Progenitor cell of endocrine pancreas (in vitro differentiated cells): ENCODE data around the gene SPACA4. TPM values are rescaled to one million over a fixed set of nuclear protein-coding genes. Genes with fewer than 3 reads are reported as not detected.

Experiments
- DNase-seq: peaks from one replicate; pipeline ENCODE4 v3.0.0; 2021; ENCODE audit warnings: low spot score; ENCODE audit not compliant: unreplicated experiment
- H3K27ac Mint-ChIP-seq: 2 replicates; pipeline ENCODE4 v1.8.0; 2021; ENCODE audit warnings: mild to moderate bottlenecking, moderate library complexity, mixed read lengths
- H3K27me3 Mint-ChIP-seq: 2 replicates; pipeline ENCODE4 v1.8.0; 2021; ENCODE audit warnings: mixed read lengths
- H3K36me3 Mint-ChIP-seq: 2 replicates; pipeline ENCODE4 v1.8.0; 2022; ENCODE audit warnings: mixed read lengths; ENCODE audit not compliant: insufficient read depth
- H3K4me1 Mint-ChIP-seq: 2 replicates; pipeline ENCODE4 v1.8.0; 2021; ENCODE audit warnings: low read depth, mixed read lengths
- H3K4me3 Mint-ChIP-seq: 2 replicates; pipeline ENCODE4 v1.8.0; 2021; ENCODE audit warnings: low read depth, mild to moderate bottlenecking, moderate library complexity, mixed read lengths
- H3K9me3 Mint-ChIP-seq: 2 replicates; pipeline ENCODE4 v1.8.0; 2021; ENCODE audit warnings: low read depth, mixed read lengths
- CTCF ChIP-seq: fragments of 200-600 bp; sonication (generic); IDR thresholded peaks from one replicate; pipeline ENCODE4 v1.5.0; 2021; ENCODE audit warnings: antibody characterized with exemption, mild to moderate bottlenecking; ENCODE audit not compliant: unreplicated experiment
- total RNA-seq: library from RNA; stranded (reverse); gene quantifications from 2 replicates; pipeline ENCODE4 v1.2.1, GENCODE V29; 2021

Gene SPACA4
- total RNA-seq, 1 donor from 2014 or later, result not detected

DNA sequence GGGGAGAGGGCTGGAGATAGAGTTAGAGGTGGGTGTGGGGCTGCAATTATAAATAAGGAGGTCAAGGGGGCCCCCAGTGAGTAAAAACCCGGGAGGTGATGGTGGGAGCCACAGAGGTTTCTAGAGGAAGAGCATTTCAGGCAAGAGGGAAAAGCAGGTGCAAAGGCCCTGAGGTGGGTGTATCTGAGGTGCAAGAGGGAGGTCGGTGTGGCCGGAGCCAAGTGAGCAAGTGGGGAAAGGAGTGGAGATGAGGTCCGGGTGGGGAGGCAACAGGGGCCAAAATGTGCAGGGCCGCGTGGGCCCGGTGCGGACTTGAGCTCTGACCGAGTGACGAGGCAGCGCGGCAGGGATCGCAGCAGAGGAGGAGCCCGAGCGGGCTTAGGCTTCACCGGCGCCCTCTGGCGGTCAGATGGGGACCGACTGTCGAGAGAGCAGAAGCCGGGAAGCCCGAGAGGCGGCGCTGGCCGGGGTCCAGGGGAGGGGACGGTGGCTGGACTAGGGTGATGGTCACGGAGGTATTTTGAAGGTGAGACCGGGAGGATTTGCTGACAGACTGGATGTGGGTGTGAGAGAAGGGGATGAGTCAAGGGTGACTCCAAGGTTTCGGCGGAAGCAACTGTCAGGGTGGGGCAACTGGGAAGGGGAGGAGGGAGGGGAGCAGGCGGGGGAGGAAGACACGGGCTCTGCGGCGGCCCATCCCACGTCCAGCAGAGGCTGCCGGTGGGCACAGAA is 17.7 kb upstream of the SPACA4 start:
- peaks cover 3% of the 10 kb centered on the region for H3K9me3 Mint-ChIP-seq
- peak overlapping the region; percentile 64 for H3K4me3 Mint-ChIP-seq
- no peaks in the 10 kb centered on the region for H3K36me3 Mint-ChIP-seq
- peaks cover 38% of the 10 kb centered on the region for H3K27me3 Mint-ChIP-seq
- peak overlapping the region; percentile 85 for H3K27ac Mint-ChIP-seq
- H3K4me1 Mint-ChIP-seq, result peaks cover 3% of the 10 kb centered on the region
- DNase-seq, result peak; percentile 89
- TF ChIP-seq CTCF, result peak; percentile 92

DNA sequence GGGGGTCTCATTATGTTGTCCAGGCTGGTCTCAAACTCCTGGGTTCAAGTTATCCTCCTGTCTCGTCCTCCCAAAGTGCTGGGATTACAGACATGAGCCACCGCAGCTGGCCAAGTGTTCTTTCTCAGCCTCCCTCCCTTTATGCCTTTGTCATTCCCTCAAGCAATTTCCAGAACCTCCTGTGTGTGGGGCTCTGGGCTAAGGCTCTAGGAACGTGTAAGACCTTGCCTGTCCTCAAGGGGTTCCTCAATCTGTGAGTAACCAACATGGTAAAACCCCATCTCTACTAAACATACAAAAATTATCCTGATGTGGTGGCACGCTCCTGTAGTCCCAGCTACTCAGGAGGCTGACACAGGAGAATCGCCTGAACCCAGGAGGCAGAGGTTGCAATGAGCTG is 15.5 kb upstream of the SPACA4 start:
- no peaks in the 10 kb centered on the region for H3K36me3 Mint-ChIP-seq

DNA sequence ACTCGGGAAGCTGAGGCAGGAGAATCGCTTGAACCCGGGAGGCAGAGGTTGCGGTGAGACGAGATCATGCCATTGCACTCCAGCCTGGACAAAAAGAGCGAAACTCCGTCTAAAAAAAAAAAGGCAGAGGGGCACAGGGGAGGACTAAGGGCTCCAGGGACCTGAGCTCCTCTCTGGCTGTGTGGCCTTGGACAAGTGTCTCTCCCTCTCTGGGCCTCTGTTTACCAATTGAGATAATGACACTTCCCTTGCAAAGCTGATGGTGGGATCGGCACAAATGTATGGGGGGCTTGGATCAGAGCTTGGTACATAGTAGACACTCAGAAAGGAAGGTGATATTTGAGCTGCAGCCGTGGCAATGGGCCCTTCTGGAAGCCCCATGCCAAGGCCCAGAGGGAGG is 11.4 kb upstream of the SPACA4 start:
- H3K27ac Mint-ChIP-seq, result no peak overlapping the region
- no peak for TF ChIP-seq CTCF
- no peaks in the 10 kb centered on the region for H3K36me3 Mint-ChIP-seq
- no peaks in the 10 kb centered on the region for H3K9me3 Mint-ChIP-seq
- H3K27me3 Mint-ChIP-seq, result peaks cover 12% of the 10 kb centered on the region
- no peak overlapping the region for H3K4me3 Mint-ChIP-seq
- H3K4me1 Mint-ChIP-seq, result no peaks in the 10 kb centered on the region
- no peak for DNase-seq

More for the DNA sequence above, 15.5 kb upstream of the SPACA4 start:
- DNase-seq, result no peak
- no peak overlapping the region for H3K27ac Mint-ChIP-seq
- no peaks in the 10 kb centered on the region for H3K9me3 Mint-ChIP-seq
- H3K4me1 Mint-ChIP-seq, result peaks cover 1% of the 10 kb centered on the region
- TF ChIP-seq CTCF, result no peak
- no peak overlapping the region for H3K4me3 Mint-ChIP-seq
- peaks cover 31% of the 10 kb centered on the region for H3K27me3 Mint-ChIP-seq

GRCh38 chr19:48595833-48596232 is 10.7 kb upstream of the SPACA4 start:
- Mint-ChIP-seq H3K9me3 (no peaks in the 10 kb centered on the region), H3K36me3 (no peaks in the 10 kb centered on the region), H3K27ac (no peak overlapping the region), H3K4me3 (no peak overlapping the region), H3K4me1 (no peaks in the 10 kb centered on the region), H3K27me3 (peaks cover 11% of the 10 kb centered on the region)
- no peak for DNase-seq
- TF ChIP-seq CTCF, result no peak

DNA sequence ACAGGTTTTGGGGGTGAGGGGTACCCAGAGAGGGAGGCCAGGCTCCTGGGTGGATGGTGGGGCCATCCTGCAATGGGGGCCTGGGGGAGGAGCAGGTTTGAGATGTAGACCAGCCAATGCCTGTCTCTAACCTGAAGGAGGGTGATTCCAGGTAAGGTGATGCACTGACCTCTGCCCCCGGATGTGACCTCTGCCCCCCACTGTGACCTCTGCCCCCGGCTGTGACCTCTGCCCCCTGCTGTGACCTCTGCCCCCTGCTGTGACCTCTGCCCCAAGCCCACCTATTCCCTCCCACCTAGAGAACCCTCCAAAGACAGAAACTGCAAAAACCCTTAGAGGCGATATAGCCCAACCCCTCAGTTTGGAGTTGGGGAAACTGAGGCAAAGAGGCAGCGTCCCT is 10.3 kb upstream of the SPACA4 start:
- DNase-seq, result no peak
- TF ChIP-seq CTCF, result no peak

More for the DNA sequence above, 10.3 kb upstream of the SPACA4 start:
- Mint-ChIP-seq H3K36me3 (no peaks in the 10 kb centered on the region), H3K27ac (no peak overlapping the region), H3K4me1 (no peaks in the 10 kb centered on the region), H3K9me3 (no peaks in the 10 kb centered on the region), H3K27me3 (peaks cover 7% of the 10 kb centered on the region), H3K4me3 (no peak overlapping the region)
